ENCODE measurements around the gene CDK10.

DNA sequence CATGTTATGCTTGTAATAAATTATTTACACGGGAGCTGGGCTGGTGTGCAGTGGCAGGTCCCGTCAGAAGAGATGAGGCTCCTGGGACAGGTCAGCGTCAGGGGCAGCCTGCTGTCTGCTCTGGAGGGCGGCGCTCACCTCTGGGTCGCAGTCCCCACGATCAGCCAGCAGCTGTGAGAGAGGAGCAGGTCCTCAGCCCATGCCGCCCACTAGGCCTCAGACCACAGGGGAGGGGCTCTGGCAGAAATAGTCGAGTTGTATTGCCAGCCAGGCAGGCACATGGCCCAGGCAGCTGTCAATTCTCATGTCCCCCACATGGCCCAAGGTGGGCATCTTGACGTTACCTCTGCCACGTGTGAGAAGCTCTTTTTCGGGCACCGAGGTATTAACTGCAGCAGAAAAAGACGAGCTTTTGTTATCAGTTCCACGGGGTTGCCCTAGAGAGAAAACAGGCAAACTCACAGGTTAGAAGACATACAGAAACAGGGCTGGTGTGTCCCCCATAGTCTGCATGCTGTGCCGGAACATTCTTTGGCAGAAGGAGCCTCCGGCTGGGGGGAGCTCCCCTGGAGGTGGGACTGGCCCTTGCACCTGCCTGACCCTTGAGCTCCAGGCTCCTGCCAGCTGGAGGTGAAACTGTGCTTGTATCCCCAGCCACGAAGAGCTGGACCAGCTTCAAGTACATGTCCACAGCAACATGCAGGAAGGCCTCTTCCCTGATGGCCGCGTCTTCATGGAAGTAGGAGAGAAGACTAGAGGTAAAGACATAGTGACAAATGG, 52.2 kb downstream of the CDK10 start:
- TF ChIP-seq CTCF (conservative IDR thresholded peaks at IDR 0.05; ENCODE audit: low read depth, low read length), result no peak
- no peak for TF ChIP-seq EZH2 (IDR thresholded peaks at IDR 0.05; ENCODE audit: borderline replicate concordance, low read depth, low read length, poor library complexity, severe bottlenecking)

All from A673 (cell line).